H9 (cell line): Measurements from ENCODE around the gene STOX2. TPM values are rescaled to one million over a fixed set of nuclear protein-coding genes. Genes with fewer than 3 reads are reported as not detected.

Source experiments
- DNase-seq: peaks from one replicate; pipeline ENCODE4 v3.0.0-alpha.2; 2017
- H2AFZ ChIP-seq: one replicate; pipeline ENCODE4 v1.6.1; 2013; ENCODE audit warnings: mild to moderate bottlenecking, low read length, control low read depth, moderate library complexity
- H2AK5ac ChIP-seq: 2 replicates; pipeline ENCODE4 v1.6.1; 2013; ENCODE audit warnings: low read length, control low read depth, mixed read lengths; ENCODE audit not compliant: insufficient read length
- H2BK120ac ChIP-seq: one replicate; pipeline ENCODE4 v1.6.1; 2013; ENCODE audit warnings: low read depth, mild to moderate bottlenecking, low read length, control low read depth, inconsistent platforms; ENCODE audit not compliant: poor library complexity, severe bottlenecking
- H2BK12ac ChIP-seq: 2 replicates; pipeline ENCODE4 v1.6.1; 2013; ENCODE audit warnings: low read length, control low read depth, mixed read lengths, low read depth; ENCODE audit not compliant: insufficient read length
- H2BK15ac ChIP-seq: 2 replicates; pipeline ENCODE4 v1.6.1; 2013; ENCODE audit warnings: low read depth, low read length, control low read depth
- H2BK20ac ChIP-seq: one replicate; pipeline ENCODE4 v1.6.1; 2013; ENCODE audit warnings: low read depth, mild to moderate bottlenecking, low read length, control low read depth, inconsistent platforms; ENCODE audit not compliant: poor library complexity, severe bottlenecking
- H2BK5ac ChIP-seq: 2 replicates; pipeline ENCODE4 v1.6.1; 2013; ENCODE audit warnings: low read length, control low read depth, mixed read lengths; ENCODE audit not compliant: insufficient read length
- H3K14ac ChIP-seq: 2 replicates; pipeline ENCODE4 v1.6.1; 2013; ENCODE audit warnings: low read length, control low read depth; ENCODE audit not compliant: insufficient read depth
- H3K18ac ChIP-seq: 2 replicates; pipeline ENCODE4 v1.6.1; 2013; ENCODE audit warnings: low read depth, mild to moderate bottlenecking, mixed read lengths, low read length, control low read depth; ENCODE audit not compliant: insufficient read length
- H3K23ac ChIP-seq: 2 replicates; pipeline ENCODE4 v1.6.1; 2013; ENCODE audit warnings: low read length, control low read depth, mixed read lengths, low read depth; ENCODE audit not compliant: insufficient read length
- H3K23me2 ChIP-seq: 2 replicates; pipeline ENCODE4 v1.6.1; 2013; ENCODE audit warnings: low read depth, mild to moderate bottlenecking, mixed read lengths, low read length, control low read depth; ENCODE audit not compliant: insufficient read length, poor library complexity, severe bottlenecking
- H3K27ac ChIP-seq: 2 replicates; pipeline ENCODE4 v1.5.1; 2013; ENCODE audit warnings: low read length, control low read depth, mixed read lengths, low read depth; ENCODE audit not compliant: insufficient read length
- H3K27me3 ChIP-seq: 2 replicates; pipeline ENCODE4 v1.6.1; 2013; ENCODE audit warnings: low read length, control low read depth, inconsistent platforms; ENCODE audit not compliant: insufficient read depth
- H3K4ac ChIP-seq: 2 replicates; pipeline ENCODE4 v1.6.1; 2013; ENCODE audit warnings: low read depth, mild to moderate bottlenecking, control low read depth, inconsistent platforms, low read length, moderate library complexity
- H3K4me1 ChIP-seq: 2 replicates; pipeline ENCODE4 v1.6.1; 2013; ENCODE audit warnings: low read length, control low read depth, inconsistent platforms; ENCODE audit not compliant: insufficient read depth
- H3K4me2 ChIP-seq: 2 replicates; pipeline ENCODE4 v1.6.1; 2013; ENCODE audit warnings: low read length, control low read depth, mixed read lengths; ENCODE audit not compliant: insufficient read length, insufficient read depth
- H3K56ac ChIP-seq: 2 replicates; pipeline ENCODE4 v1.6.1; 2013; ENCODE audit warnings: low read depth, mild to moderate bottlenecking, mixed read lengths, low read length, control low read depth; ENCODE audit not compliant: insufficient read length
- H3K79me1 ChIP-seq: 2 replicates; pipeline ENCODE4 v1.6.1; 2013; ENCODE audit warnings: low read depth, mild to moderate bottlenecking, moderate library complexity, low read length, control low read depth, inconsistent platforms; ENCODE audit not compliant: insufficient read depth, poor library complexity, severe bottlenecking
- H3K79me2 ChIP-seq: 2 replicates; pipeline ENCODE4 v1.6.1; 2013; ENCODE audit warnings: low read length, control low read depth, inconsistent platforms; ENCODE audit not compliant: insufficient read depth
- H3K9ac ChIP-seq: 2 replicates; pipeline ENCODE4 v1.6.1; 2013; ENCODE audit warnings: low read length, control low read depth, mixed read lengths; ENCODE audit not compliant: insufficient read length; ENCODE audit errors: extremely low read depth
- H3K9me3 ChIP-seq: one replicate; pipeline ENCODE4 v1.6.1; 2013; ENCODE audit warnings: low read depth, low read length, inconsistent platforms; ENCODE audit not compliant: control insufficient read depth
- H3T11ph ChIP-seq: one replicate; pipeline ENCODE4 v1.6.1; 2013; ENCODE audit warnings: mild to moderate bottlenecking, low read length, control low read depth, inconsistent platforms
- H4K20me1 ChIP-seq: one replicate; pipeline ENCODE4 v1.6.1; 2013; ENCODE audit not compliant: control insufficient read depth, insufficient read length, insufficient read depth
- H4K5ac ChIP-seq: 2 replicates; pipeline ENCODE4 v1.6.1; 2013; ENCODE audit warnings: low read depth, mild to moderate bottlenecking, mixed read lengths, low read length, control low read depth; ENCODE audit not compliant: insufficient read length
- H4K8ac ChIP-seq: replicated peaks from 2 replicates; pipeline ENCODE4 v1.6.1; 2013; ENCODE audit warnings: low read length, control low read depth, mixed read lengths, low read depth; ENCODE audit not compliant: insufficient read length
- H4K91ac ChIP-seq: 2 replicates; pipeline ENCODE4 v1.6.1; 2013; ENCODE audit warnings: low read depth, mild to moderate bottlenecking, moderate library complexity, mixed read lengths, low read length, control low read depth; ENCODE audit not compliant: insufficient read length
- H3K27ac Mint-ChIP-seq, 3 experiments: 2 replicates in 2 of 3; 3 replicates in 1 of 3; pipeline ENCODE4 v1.8.0; 2020 to 2021; ENCODE audit warnings: mixed read lengths in 3 of 3, mild to moderate bottlenecking in 1 of 3, moderate library complexity in 1 of 3
- H3K27me3 Mint-ChIP-seq: 2 replicates; pipeline ENCODE4 v1.8.0; 2021; ENCODE audit warnings: low read depth, mild to moderate bottlenecking, moderate library complexity, mixed read lengths
- H3K36me3 Mint-ChIP-seq, 3 experiments: 2 replicates in 2 of 3; 3 replicates in 1 of 3; pipeline ENCODE4 v1.8.0; 2020 to 2021; ENCODE audit warnings: low read depth in 3 of 3, mixed read lengths in 3 of 3; ENCODE audit not compliant: insufficient read depth in 1 of 3
- H3K4me1 Mint-ChIP-seq, 2 experiments: 2 replicates each; pipeline ENCODE4 v1.8.0; 2020; ENCODE audit warnings: mixed read lengths in 2 of 2
- H3K4me3 Mint-ChIP-seq, 2 experiments: 2 replicates in 1 of 2; 3 replicates in 1 of 2; pipeline ENCODE4 v1.8.0; 2020 to 2021; ENCODE audit warnings: mild to moderate bottlenecking in 2 of 2, mixed read lengths in 2 of 2, moderate library complexity in 1 of 2
- H3K9me3 Mint-ChIP-seq, 2 experiments: 2 replicates in 1 of 2; 3 replicates in 1 of 2; pipeline ENCODE4 v1.8.0; 2020; ENCODE audit warnings: mild to moderate bottlenecking in 2 of 2, mixed read lengths in 2 of 2, moderate library complexity in 1 of 2
- WGBS: extraction: QIAGEN DNeasy Blood & Tissue Kit; methylation state at CpG from one replicate; pipeline ENCODE4 v1.1.7; 2013; ENCODE audit warnings: missing lambda C conversion rate, low lambda C conversion rate, mixed read lengths; ENCODE audit not compliant: insufficient read length; ENCODE audit errors: extremely low coverage; 5-methylcytosine and 5-hydroxymethylcytosine counted together
- total RNA-seq: library from RNA; stranded (reverse); gene quantifications from 2 replicates; pipeline ENCODE4 v1.2.1, GENCODE V29; 2021
- TF ChIP-seq, protein P1 (sequence below): fragments of 200-600 bp; sonication (generic); conservative IDR thresholded peaks from 3 replicates; pipeline ENCODE4 v1.8.0; 2021; ENCODE audit warnings: antibody characterized with exemption, mild to moderate bottlenecking

STOX2 gene
- total RNA-seq, 1 experiment from 2014 or later: 28.2 TPM

DNA sequence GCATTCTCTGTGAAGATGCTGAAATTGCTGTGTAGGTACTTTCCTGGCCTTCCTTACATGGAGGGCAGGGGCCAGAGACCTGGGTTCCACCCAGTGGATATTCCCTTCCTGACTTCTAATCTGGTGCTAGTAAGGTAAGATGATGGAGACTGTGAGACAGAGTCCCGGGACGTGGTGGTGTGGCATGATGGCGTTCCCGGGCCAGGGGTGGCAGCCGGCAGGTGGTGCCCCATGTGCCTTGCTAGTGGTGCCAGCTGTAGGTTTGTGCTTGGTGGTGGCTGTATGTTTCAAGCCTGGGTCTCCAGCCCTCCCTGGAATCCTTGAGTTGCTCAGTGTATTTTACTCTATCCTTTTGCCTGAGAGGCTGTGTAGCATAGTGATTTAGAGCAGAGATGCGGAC lies 10.9 kb downstream of the STOX2 start:
- H2BK120ac ChIP-seq: no peak overlapping the region
- Mint-ChIP-seq H3K4me1 (peaks cover 20 to 26% of the 10 kb centered on the region in 2 experiments), H3K27me3 (no peaks in the 10 kb centered on the region; the same call in 1 of the 2 replicates), H3K4me3 (no peak overlapping the region), H3K27ac (no peak overlapping the region), H3K36me3 (no peaks in the 10 kb centered on the region; a peak in 1 of 7 replicates), H3K9me3 (no peaks in the 10 kb centered on the region)
- no peak overlapping the region for H4K91ac ChIP-seq
- TF ChIP-seq, protein P1, sequence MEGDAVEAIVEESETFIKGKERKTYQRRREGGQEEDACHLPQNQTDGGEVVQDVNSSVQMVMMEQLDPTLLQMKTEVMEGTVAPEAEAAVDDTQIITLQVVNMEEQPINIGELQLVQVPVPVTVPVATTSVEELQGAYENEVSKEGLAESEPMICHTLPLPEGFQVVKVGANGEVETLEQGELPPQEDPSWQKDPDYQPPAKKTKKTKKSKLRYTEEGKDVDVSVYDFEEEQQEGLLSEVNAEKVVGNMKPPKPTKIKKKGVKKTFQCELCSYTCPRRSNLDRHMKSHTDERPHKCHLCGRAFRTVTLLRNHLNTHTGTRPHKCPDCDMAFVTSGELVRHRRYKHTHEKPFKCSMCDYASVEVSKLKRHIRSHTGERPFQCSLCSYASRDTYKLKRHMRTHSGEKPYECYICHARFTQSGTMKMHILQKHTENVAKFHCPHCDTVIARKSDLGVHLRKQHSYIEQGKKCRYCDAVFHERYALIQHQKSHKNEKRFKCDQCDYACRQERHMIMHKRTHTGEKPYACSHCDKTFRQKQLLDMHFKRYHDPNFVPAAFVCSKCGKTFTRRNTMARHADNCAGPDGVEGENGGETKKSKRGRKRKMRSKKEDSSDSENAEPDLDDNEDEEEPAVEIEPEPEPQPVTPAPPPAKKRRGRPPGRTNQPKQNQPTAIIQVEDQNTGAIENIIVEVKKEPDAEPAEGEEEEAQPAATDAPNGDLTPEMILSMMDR: no peak
- H3K9me3 ChIP-seq: no peaks in the 10 kb centered on the region
- H3K79me2 ChIP-seq: peaks cover 32% of the 10 kb centered on the region; the same call in 1 of the 2 replicates
- no peaks in the 10 kb centered on the region for H3K23me2 ChIP-seq
- H3K27me3 ChIP-seq: no peaks in the 10 kb centered on the region
- peaks cover 2% of the 10 kb centered on the region for H3K79me1 ChIP-seq
- H3T11ph ChIP-seq: no peak overlapping the region
- H3K4ac ChIP-seq: no peak overlapping the region
- H4K20me1 ChIP-seq: no peaks in the 10 kb centered on the region
- no peak overlapping the region for H3K18ac ChIP-seq
- WGBS: no CpG with 5 or more reads among the region's 6 CpGs
- no peak overlapping the region for H3K23ac ChIP-seq
- no peak overlapping the region for H2BK20ac ChIP-seq
- H3K4me1 ChIP-seq: peaks cover 4% of the 10 kb centered on the region; the same call in 1 of the 2 replicates
- H4K8ac ChIP-seq: no peak overlapping the region
- no peak overlapping the region for H3K14ac ChIP-seq
- no peak overlapping the region for H2BK15ac ChIP-seq
- H3K56ac ChIP-seq: no peak overlapping the region
- no peak overlapping the region for H2BK12ac ChIP-seq
- no peak for DNase-seq
- H2AK5ac ChIP-seq: no peak overlapping the region
- no peak overlapping the region for H2AFZ ChIP-seq
- no peak overlapping the region for H3K27ac ChIP-seq
- H2BK5ac ChIP-seq: no peak overlapping the region
- no peak overlapping the region for H4K5ac ChIP-seq
- no peak overlapping the region for H3K4me2 ChIP-seq
- H3K9ac ChIP-seq: no peak overlapping the region
